Liver (tissue), 9 donors: ENCODE data around the gene NUP93. TPM values are rescaled to one million over a fixed set of nuclear protein-coding genes. Genes with fewer than 3 reads are reported as not detected.

Experiments
- DNase-seq: peaks from one replicate; pipeline ENCODE4 v3.0.0-alpha.2; 2017; ENCODE audit warnings: low spot score
- H3K27ac ChIP-seq, 2 donors: one replicate each; pipeline ENCODE4 v1.7.0; 2013; ENCODE audit warnings: inconsistent platforms in 2 of 2, low read length in 2 of 2, control low read depth in 1 of 2, low read depth in 1 of 2, mild to moderate bottlenecking in 1 of 2
- H3K27me3 ChIP-seq, 4 donors: one replicate each; pipeline versions ENCODE4 v1.6.1 to v1.7.0; 2013; ENCODE audit warnings: low read length in 3 of 4, inconsistent platforms in 1 of 4, mild to moderate bottlenecking in 1 of 4, moderate library complexity in 1 of 4; ENCODE audit not compliant: control insufficient read depth in 4 of 4, insufficient read depth in 4 of 4
- H3K36me3 ChIP-seq, 4 donors: one replicate each; pipeline versions ENCODE4 v1.6.1 to v1.7.0; 2013; ENCODE audit warnings: low read length in 3 of 4, mild to moderate bottlenecking in 3 of 4, low read depth in 1 of 4, moderate library complexity in 1 of 4; ENCODE audit not compliant: control insufficient read depth in 4 of 4, insufficient read depth in 3 of 4
- H3K4me1 ChIP-seq, 4 donors: one replicate each; pipeline versions ENCODE4 v1.6.1 to v1.7.0; 2013; ENCODE audit warnings: low read length in 3 of 4, mild to moderate bottlenecking in 3 of 4, moderate library complexity in 1 of 4; ENCODE audit not compliant: control insufficient read depth in 4 of 4, insufficient read depth in 4 of 4
- H3K4me3 ChIP-seq, 3 donors: one replicate each; pipeline versions ENCODE4 v1.6.1 to v1.7.0; 2013; ENCODE audit warnings: low read length in 3 of 3, control low read depth in 1 of 3, low read depth in 1 of 3, mild to moderate bottlenecking in 1 of 3
- H3K9ac ChIP-seq, 2 donors: one replicate each; pipeline ENCODE4 v1.7.0; 2013; ENCODE audit warnings: low read length in 2 of 2, mild to moderate bottlenecking in 2 of 2, moderate library complexity in 2 of 2, control low read depth in 1 of 2, low read depth in 1 of 2
- H3K9me3 ChIP-seq, 4 donors: one replicate each; pipeline versions ENCODE4 v1.6.1 to v1.7.0; 2013; ENCODE audit warnings: low read length in 3 of 4; ENCODE audit not compliant: control insufficient read depth in 4 of 4
- ATF3 ChIP-seq: IDR thresholded peaks from 2 replicates; pipeline ENCODE4 v1.6.1; 2016; ENCODE audit warnings: antibody characterized with exemption
- CTCF ChIP-seq: fragments of 150-350 bp; IDR thresholded peaks from 2 replicates; pipeline ENCODE4 v1.5.1; 2017; ENCODE audit warnings: improper control_type of control experiment, low read depth, low read length; ENCODE audit not compliant: missing input control
- EGR1 ChIP-seq, 2 donors: IDR thresholded peaks; 2 replicates each; pipeline ENCODE4 v1.6.1; 2016 to 2018; ENCODE audit warnings: antibody characterized with exemption in 2 of 2, low read depth in 2 of 2
- FOXA1 ChIP-seq: IDR thresholded peaks from 2 replicates; pipeline ENCODE4 v1.6.1; 2016; ENCODE audit warnings: antibody characterized with exemption
- GABPA ChIP-seq, 2 donors: IDR thresholded peaks in 1 of 2; conservative IDR thresholded peaks in 1 of 2; 2 replicates each; pipeline ENCODE4 v1.6.1; 2016; ENCODE audit warnings: antibody characterized with exemption in 2 of 2, mild to moderate bottlenecking in 1 of 2, moderate library complexity in 1 of 2
- HNF4A ChIP-seq, 2 donors: conservative IDR thresholded peaks; 2 replicates each; pipeline ENCODE4 v1.6.1; 2016; ENCODE audit warnings: antibody characterized with exemption in 2 of 2, mild to moderate bottlenecking in 2 of 2
- HNF4G ChIP-seq: IDR thresholded peaks from 2 replicates; pipeline ENCODE4 v1.6.1; 2016; ENCODE audit warnings: antibody characterized with exemption
- JUND ChIP-seq, 2 donors: IDR thresholded peaks; 2 replicates each; pipeline ENCODE4 v1.6.1; 2016; ENCODE audit warnings: antibody characterized with exemption in 2 of 2
- NR2F2 ChIP-seq: IDR thresholded peaks from 2 replicates; pipeline ENCODE4 v1.6.1; 2016; ENCODE audit warnings: antibody characterized with exemption
- REST ChIP-seq: IDR thresholded peaks from 2 replicates; pipeline ENCODE4 v1.6.1; 2016; ENCODE audit warnings: antibody characterized with exemption, mild to moderate bottlenecking
- RXRA ChIP-seq, 2 donors: IDR thresholded peaks; 2 replicates each; pipeline ENCODE4 v1.6.1; 2017 to 2018; ENCODE audit warnings: antibody characterized with exemption in 2 of 2, mild to moderate bottlenecking in 1 of 2
- SP1 ChIP-seq: IDR thresholded peaks from 2 replicates; pipeline ENCODE4 v1.6.1; 2018; ENCODE audit warnings: antibody characterized with exemption, mild to moderate bottlenecking
- TAF1 ChIP-seq: conservative IDR thresholded peaks from 2 replicates; pipeline ENCODE4 v1.6.1; 2016; ENCODE audit warnings: antibody characterized with exemption, mild to moderate bottlenecking
- YY1 ChIP-seq: IDR thresholded peaks from 2 replicates; pipeline ENCODE4 v1.6.1; 2016; ENCODE audit warnings: antibody characterized with exemption, mild to moderate bottlenecking
- ZBTB33 ChIP-seq: IDR thresholded peaks from 2 replicates; pipeline ENCODE4 v1.6.1; 2016; ENCODE audit warnings: antibody characterized with exemption
- WGBS: extraction: QIAGEN DNeasy Blood & Tissue Kit; methylation state at CpG from one replicate; pipeline ENCODE4 v1.1.7; 2013; 5-methylcytosine and 5-hydroxymethylcytosine counted together
- polyA plus RNA-seq, 2 donors: library from polyadenylated mRNA; stranded (reverse) in 1 of 2; unstranded in 1 of 2; fragments of 200-250 nt in 1 of 2; fragments of >200 nt in 1 of 2; fragmentation: Nextera tagmentation in 1 of 2; extraction: Ambion mirVana in 1 of 2; gene quantifications; one replicate each; pipeline versions ENCODE4 v1.2.1 to v1.2.3, GENCODE V29; 2013 to 2015
- total RNA-seq, 2 donors: library from RNA; depleted of rRNA; stranded (reverse); fragments of >200 nt; gene quantifications; one replicate each; pipeline ENCODE4 v1.2.3, GENCODE V29; 2014
- TF ChIP-seq, protein P1 (sequence below): IDR thresholded peaks from 2 replicates; pipeline ENCODE4 v1.6.1; 2016; ENCODE audit warnings: antibody characterized with exemption
- donor health status: healthy.
- donor health status: healthy.
- donor health status: healthy.
- donor health status: healthy.
- donor health status: healthy.

NUP93 gene
- total and polyA plus RNA-seq, 4 donors = 8.2 to 31.8 (median 9.8) TPM

DNA sequence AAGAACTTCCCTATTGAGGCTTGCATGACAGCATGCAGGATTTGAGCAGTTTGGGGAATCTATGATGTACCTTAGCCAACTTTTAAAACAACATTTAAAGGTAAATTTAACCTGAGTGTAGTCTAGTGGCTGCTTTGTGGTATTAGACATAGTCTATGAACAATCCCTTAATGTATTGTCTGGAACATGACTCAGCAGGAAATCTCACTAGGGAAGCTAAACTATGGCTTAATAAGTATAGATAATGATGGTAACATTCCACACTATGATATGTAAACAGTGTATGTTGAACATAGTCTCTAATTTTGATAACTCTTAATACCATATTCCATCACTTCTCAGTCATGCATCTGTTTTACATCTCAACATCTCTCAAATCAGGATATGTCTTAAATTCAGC lies 83.0 kb downstream of the NUP93 start (continued):
- TF ChIP-seq, protein P1, sequence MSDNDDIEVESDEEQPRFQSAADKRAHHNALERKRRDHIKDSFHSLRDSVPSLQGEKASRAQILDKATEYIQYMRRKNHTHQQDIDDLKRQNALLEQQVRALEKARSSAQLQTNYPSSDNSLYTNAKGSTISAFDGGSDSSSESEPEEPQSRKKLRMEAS = no peak
- no peak for TF ChIP-seq YY1

GRCh38 chr16:56814537-56815432 lies 84.9 kb downstream of the NUP93 start:
- Histone ChIP-seq H3K9ac (no peak overlapping the region), H3K9me3 (no peaks in the 10 kb centered on the region), H3K4me3 (no peak overlapping the region), H3K27me3 (no peaks in the 10 kb centered on the region), H3K4me1 (no peaks in the 10 kb centered on the region), H3K27ac (no peak overlapping the region), H3K36me3 (peaks cover 0 to 2% (median 0%) of the 10 kb centered on the region in 4 donors)
- TF ChIP-seq ZBTB33 = no peak
- no peak for TF ChIP-seq YY1
- no peak for TF ChIP-seq TAF1
- TF ChIP-seq, protein P1 = no peak
- TF ChIP-seq EGR1 (IDR thresholded peaks at IDR 0.05; ENCODE audit: low read depth in 2 of 2) = no peak
- no peak for TF ChIP-seq CTCF
- TF ChIP-seq FOXA1 = no peak
- TF ChIP-seq GABPA (IDR thresholded peaks at IDR 0.05 in 1 of 2, conservative IDR thresholded peaks at IDR 0.05 in 1 of 2) = no peak
- no peak for TF ChIP-seq HNF4A (conservative IDR thresholded peaks at IDR 0.05)
- WGBS = 87% methylated on average over 9 of the region's 9 CpGs
- DNase-seq = no peak

DNA sequence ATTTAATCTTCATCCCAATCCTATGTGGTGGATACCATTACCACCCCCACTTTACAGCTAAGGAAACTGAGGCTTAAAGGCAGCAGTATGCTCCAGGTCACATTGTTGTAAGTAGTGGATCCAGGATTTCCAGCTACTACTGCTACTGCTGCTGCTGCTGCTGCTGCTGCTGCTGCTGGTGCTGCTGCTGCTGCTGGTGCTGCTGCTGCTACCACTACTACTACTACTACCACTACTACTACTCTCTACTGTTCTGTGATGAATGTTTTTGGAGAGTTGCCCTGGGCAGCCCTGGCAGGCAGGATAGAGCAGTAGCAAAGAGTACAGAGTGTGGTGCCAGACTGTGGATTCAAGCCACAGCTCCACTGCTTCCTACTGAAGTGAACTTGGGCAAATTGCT lies 85.8 kb downstream of the NUP93 start:
- Histone ChIP-seq H3K4me1 (no peaks in the 10 kb centered on the region), H3K36me3 (peaks cover 0 to 2% (median 0%) of the 10 kb centered on the region in 4 donors), H3K9ac (no peak overlapping the region), H3K9me3 (no peaks in the 10 kb centered on the region), H3K4me3 (no peak overlapping the region), H3K27me3 (no peaks in the 10 kb centered on the region), H3K27ac (no peak overlapping the region)
- no peak for DNase-seq
- TF ChIP-seq ZBTB33 = no peak
- no peak for TF ChIP-seq NR2F2
- no peak for TF ChIP-seq FOXA1
- no peak for TF ChIP-seq ATF3
- no peak for TF ChIP-seq CTCF
- no peak for TF ChIP-seq RXRA (IDR thresholded peaks at IDR 0.05)
- TF ChIP-seq SP1 = no peak
- TF ChIP-seq HNF4G = no peak
- TF ChIP-seq REST = no peak
- TF ChIP-seq JUND (IDR thresholded peaks at IDR 0.05) = no peak
